A549 (cell line): ENCODE data around the gene HNF1A.

Source experiments
- CEBPB ChIP-seq, 2 experiments: fragments of >200 bp in 1 of 2; sonication (Bioruptor Twin) in 1 of 2; formaldehyde crosslinking in 1 of 2; IDR thresholded peaks; 2 replicates each; pipeline ENCODE4 v1.6.1; 2012 to 2016
- EP300 ChIP-seq, 2 experiments: fragments of >200 bp; sonication (Bioruptor Twin); formaldehyde crosslinking; IDR thresholded peaks; 2 replicates in 1 of 2; 3 replicates in 1 of 2; pipeline ENCODE4 v1.6.1; 2016 to 2017
- HDAC2 ChIP-seq: fragments of 200-600 bp; sonication (generic); IDR thresholded peaks from 2 replicates; pipeline ENCODE4 v1.6.1; 2016
- HOXA7 ChIP-seq: fragments of 250-450 bp; sonication (Bioruptor Pico); IDR thresholded peaks from 2 replicates; pipeline ENCODE4 v1.5.0; 2020; ENCODE audit warnings: mild to moderate bottlenecking, moderate library complexity
- KDM1A ChIP-seq: fragments of 200-600 bp; sonication (generic); IDR thresholded peaks from 2 replicates; pipeline ENCODE4 v1.6.1; 2016; ENCODE audit warnings: low read depth, mild to moderate bottlenecking
- MAZ ChIP-seq: fragments of 150-350 bp; IDR thresholded peaks from 2 replicates; pipeline ENCODE4 v1.6.1; 2014; ENCODE audit warnings: antibody characterized with exemption, low read depth, low read length, borderline replicate concordance
- NPAS2 ChIP-seq: fragments of 250-450 bp; sonication (Bioruptor Pico); IDR thresholded peaks from 2 replicates; pipeline ENCODE4 v1.8.0; 2022; ENCODE audit warnings: mild to moderate bottlenecking, moderate library complexity, borderline replicate concordance
- POLR2A ChIP-seq: IDR thresholded peaks from 2 replicates; pipeline ENCODE4 v1.6.1; 2012; ENCODE audit warnings: mild to moderate bottlenecking, low read length
- RAD21 ChIP-seq, 2 experiments: fragments of >200 bp in 1 of 2; sonication (Bioruptor Twin) in 1 of 2; formaldehyde crosslinking in 1 of 2; IDR thresholded peaks in 1 of 2; conservative IDR thresholded peaks in 1 of 2; 2 replicates in 1 of 2; 3 replicates in 1 of 2; pipeline ENCODE4 v1.6.1; 2012 to 2018; ENCODE audit warnings: inconsistent platforms in 1 of 2
- RFX5 ChIP-seq: fragments of 450-650 bp; IDR thresholded peaks from 2 replicates; pipeline ENCODE4 v1.7.1; 2014; ENCODE audit warnings: antibody characterized with exemption, mild to moderate bottlenecking, moderate library complexity
- RNF2 ChIP-seq: fragments of 200-600 bp; sonication (generic); IDR thresholded peaks from 2 replicates; pipeline ENCODE4 v1.6.1; 2016; ENCODE audit warnings: low read depth, mild to moderate bottlenecking, antibody characterized with exemption, moderate library complexity, borderline replicate concordance
- ZNF302 ChIP-seq: fragments of 250-450 bp; sonication (Bioruptor Pico); IDR thresholded peaks from 2 replicates; pipeline ENCODE4 v1.9.0; 2021; ENCODE audit warnings: inconsistent platforms, mild to moderate bottlenecking, moderate library complexity
- TF ChIP-seq, protein P1 (sequence below): fragments of >200 bp; sonication (Bioruptor Twin); formaldehyde crosslinking; IDR thresholded peaks from 3 replicates; pipeline ENCODE4 v1.5.1; 2016
- TF ChIP-seq, protein P2 (sequence below): fragments of 450-650 bp; IDR thresholded peaks from 2 replicates; pipeline ENCODE4 v1.6.1; 2014; ENCODE audit warnings: antibody characterized with exemption

DNA sequence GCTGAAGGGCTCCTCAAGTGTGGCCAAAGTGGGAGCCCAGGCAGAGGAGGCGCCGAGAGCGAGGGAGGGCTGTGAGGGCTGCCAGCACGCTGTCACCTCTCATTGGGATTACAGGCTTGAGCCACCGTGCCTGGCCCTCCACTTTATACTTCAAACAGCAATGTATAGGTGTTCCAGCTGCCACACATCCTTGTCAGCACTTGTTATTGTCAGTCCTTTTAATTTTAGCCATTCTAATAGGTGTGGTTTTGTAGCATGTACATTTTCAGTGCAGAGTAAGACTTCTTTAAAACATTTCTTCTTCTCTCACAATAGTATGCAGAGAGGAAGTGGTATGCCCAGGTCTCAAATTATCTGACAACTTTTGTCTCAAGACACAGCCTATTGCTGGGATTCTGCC is 27.5 kb upstream of the HNF1A start:
- TF ChIP-seq POLR2A (no peak), RAD21 (conservative IDR thresholded peaks at IDR 0.05 in 1 of 2, IDR thresholded peaks at IDR 0.05 in 1 of 2) (no peak), RFX5 (no peak), RNF2 (no peak), ZNF302 (no peak), NPAS2 (CRISPR knock-in tag) (no peak), HOXA7 (no peak), MAZ (no peak), HDAC2 (no peak), EP300 (IDR thresholded peaks at IDR 0.05) (no peak), KDM1A (no peak), CEBPB (IDR thresholded peaks at IDR 0.05) (no peak)
- TF ChIP-seq, protein P1, sequence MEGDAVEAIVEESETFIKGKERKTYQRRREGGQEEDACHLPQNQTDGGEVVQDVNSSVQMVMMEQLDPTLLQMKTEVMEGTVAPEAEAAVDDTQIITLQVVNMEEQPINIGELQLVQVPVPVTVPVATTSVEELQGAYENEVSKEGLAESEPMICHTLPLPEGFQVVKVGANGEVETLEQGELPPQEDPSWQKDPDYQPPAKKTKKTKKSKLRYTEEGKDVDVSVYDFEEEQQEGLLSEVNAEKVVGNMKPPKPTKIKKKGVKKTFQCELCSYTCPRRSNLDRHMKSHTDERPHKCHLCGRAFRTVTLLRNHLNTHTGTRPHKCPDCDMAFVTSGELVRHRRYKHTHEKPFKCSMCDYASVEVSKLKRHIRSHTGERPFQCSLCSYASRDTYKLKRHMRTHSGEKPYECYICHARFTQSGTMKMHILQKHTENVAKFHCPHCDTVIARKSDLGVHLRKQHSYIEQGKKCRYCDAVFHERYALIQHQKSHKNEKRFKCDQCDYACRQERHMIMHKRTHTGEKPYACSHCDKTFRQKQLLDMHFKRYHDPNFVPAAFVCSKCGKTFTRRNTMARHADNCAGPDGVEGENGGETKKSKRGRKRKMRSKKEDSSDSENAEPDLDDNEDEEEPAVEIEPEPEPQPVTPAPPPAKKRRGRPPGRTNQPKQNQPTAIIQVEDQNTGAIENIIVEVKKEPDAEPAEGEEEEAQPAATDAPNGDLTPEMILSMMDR = no peak
- TF ChIP-seq, protein P2, sequence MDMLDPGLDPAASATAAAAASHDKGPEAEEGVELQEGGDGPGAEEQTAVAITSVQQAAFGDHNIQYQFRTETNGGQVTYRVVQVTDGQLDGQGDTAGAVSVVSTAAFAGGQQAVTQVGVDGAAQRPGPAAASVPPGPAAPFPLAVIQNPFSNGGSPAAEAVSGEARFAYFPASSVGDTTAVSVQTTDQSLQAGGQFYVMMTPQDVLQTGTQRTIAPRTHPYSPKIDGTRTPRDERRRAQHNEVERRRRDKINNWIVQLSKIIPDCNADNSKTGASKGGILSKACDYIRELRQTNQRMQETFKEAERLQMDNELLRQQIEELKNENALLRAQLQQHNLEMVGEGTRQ = no peak
